Ovary (tissue), 3 donors: ENCODE data around the gene KCNMB3.

Source experiments
- POLR2A ChIP-seq: fragments of 450-650 bp; IDR thresholded peaks from one replicate; pipeline ENCODE4 v1.6.1; 2017; ENCODE audit warnings: antibody characterized with exemption, mild to moderate bottlenecking, moderate library complexity
- TF ChIP-seq, protein P1 (sequence below), 3 donors: fragments of 450-650 bp in 2 of 3; fragments of 200-600 bp in 1 of 3; IDR thresholded peaks; one replicate each; pipeline versions ENCODE4 v1.5.1 to v1.8.0; 2016 to 2022; ENCODE audit warnings: antibody characterized with exemption in 3 of 3, mild to moderate bottlenecking in 1 of 3
- donor health status: DM: no; HTN: no; CAD: no.

DNA sequence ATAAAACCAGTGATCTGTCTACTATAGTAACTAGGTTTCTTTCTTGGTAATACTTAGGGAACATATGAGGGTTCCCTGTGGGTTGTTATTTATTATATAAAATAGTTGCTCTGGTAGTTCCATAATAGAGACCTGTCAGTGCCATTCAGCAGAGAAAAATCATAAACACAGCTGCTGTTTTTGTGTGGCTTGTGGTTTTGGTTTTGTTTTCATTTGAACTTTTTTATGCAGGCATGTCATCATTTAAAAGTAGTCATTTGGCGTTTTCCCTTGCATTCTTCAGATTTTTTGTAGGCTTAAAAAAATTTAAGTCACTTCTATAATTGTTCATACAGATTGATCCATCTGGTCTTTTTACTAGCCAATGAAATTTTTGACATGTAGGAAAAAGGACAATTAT lies 54.8 kb downstream of the KCNMB3 start:
- TF ChIP-seq, protein P1, sequence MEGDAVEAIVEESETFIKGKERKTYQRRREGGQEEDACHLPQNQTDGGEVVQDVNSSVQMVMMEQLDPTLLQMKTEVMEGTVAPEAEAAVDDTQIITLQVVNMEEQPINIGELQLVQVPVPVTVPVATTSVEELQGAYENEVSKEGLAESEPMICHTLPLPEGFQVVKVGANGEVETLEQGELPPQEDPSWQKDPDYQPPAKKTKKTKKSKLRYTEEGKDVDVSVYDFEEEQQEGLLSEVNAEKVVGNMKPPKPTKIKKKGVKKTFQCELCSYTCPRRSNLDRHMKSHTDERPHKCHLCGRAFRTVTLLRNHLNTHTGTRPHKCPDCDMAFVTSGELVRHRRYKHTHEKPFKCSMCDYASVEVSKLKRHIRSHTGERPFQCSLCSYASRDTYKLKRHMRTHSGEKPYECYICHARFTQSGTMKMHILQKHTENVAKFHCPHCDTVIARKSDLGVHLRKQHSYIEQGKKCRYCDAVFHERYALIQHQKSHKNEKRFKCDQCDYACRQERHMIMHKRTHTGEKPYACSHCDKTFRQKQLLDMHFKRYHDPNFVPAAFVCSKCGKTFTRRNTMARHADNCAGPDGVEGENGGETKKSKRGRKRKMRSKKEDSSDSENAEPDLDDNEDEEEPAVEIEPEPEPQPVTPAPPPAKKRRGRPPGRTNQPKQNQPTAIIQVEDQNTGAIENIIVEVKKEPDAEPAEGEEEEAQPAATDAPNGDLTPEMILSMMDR (IDR thresholded peaks at IDR 0.05) = no peak
- no peak for TF ChIP-seq POLR2A
